GM18870 (cell line): ENCODE measurements around the gene MTHFS.

ENCODE experiments used
- ATAC-seq: cut with Tn5 transposase; IDR thresholded peaks from one replicate; pipeline ENCODE4 v1.9.1; 2021; ENCODE audit warnings: moderate library complexity; ENCODE audit not compliant: unreplicated experiment

The MTHFS gene

DNA sequence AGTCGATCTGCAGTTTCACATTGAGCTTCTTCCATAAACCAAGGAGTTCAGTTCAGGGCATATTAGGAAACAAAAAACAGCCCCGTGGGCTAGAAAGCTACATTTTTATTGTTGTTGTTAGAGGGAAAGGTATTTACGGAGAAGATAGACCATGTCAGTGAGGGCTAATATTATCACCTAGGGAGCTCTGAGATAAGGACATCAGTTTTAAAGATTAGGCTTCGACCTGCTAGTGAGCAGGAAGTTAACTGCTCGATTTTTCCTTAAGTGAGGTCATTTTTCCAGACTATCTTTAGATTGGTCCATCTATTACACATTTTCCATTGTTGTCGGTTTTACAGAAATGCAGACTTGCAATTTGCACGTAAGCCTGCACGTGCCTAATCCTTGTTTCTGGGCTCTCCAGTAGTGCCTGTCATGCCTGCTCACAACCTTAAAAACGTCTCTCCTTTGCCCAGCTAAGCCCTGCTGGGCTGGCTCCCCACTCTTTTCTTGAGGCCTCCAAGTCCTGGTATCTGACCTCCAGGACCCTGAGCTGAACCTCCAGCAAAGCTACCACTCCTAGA lies 72.6 kb downstream of the MTHFS start:
- no peak for ATAC-seq

DNA sequence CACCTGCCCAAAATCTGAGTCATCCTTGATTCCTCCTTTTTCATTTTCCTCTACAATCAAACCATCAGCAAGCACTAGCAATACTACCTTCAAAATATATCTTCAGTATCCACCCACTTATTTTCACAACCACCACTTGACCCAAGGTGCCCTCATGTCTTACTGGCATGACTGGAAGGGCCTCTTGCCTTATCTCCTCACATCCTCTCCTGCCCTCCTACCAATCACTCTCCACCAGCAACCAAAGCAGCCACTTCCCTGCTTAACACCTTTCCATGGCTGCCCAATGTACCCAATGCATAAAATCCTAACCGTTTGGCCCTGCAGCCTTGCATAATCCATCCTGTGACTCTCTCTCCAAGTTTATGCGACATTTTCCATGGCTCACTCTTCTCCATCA lies 76.0 kb downstream of the MTHFS start:
- no peak for ATAC-seq

DNA sequence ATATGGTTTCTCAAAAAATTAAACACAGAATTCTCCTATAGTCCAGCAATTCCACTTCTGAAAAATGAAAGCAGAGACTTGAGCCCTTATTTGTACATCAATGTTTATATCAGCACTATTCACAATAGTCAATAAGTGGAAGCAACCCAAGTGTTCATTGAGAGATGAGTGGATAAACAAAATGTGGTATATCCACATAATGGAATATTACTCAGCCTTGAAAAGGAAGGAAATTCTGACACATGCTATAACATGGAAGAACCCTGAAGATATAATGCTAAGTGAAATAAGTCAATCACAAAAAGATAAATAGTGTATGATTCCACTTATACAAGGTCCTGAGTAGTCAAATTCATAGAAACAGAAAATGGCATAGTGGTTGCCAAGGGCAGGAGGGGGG lies 76.6 kb downstream of the MTHFS start:
- ATAC-seq = no peak

DNA sequence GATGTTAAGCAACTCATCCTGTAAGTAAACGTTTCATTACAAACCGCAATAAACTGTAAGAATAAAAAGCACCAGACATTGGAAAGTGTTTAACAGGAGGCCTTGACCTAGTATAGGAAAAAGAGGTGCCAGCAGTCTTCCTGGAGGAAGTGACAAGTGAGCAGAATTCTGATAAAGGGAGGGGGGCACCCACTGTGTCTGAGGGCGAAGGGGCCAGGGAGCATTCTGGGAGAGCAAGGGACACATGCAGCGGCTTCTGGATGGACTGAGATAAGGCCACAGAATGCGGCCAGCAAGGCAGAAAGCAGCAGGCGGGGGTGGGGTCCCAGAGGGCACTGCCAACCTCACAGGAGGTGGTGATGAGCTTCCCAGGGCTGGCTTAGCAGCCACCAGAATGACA lies 80.2 kb downstream of the MTHFS start:
- no peak for ATAC-seq

DNA sequence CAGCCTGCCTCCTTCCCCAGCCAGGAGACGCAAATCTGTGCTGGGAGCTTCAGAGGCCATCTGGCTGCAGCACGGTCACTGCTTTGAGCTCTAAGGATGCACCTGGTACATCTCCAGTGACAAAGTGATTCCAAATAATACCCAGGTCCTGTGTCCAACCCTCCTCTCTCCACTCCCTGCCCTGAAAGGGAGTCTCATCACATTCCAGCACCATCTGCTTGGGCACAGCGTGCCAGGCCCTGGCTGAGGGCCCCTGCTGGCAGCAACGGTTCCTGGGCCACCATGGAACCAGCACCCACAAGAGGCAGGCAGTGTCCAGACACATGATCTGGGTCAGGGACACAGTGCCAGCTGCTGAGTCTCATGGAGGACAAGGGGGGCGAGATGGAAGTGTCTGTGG lies 81.3 kb downstream of the MTHFS start:
- no peak for ATAC-seq

DNA sequence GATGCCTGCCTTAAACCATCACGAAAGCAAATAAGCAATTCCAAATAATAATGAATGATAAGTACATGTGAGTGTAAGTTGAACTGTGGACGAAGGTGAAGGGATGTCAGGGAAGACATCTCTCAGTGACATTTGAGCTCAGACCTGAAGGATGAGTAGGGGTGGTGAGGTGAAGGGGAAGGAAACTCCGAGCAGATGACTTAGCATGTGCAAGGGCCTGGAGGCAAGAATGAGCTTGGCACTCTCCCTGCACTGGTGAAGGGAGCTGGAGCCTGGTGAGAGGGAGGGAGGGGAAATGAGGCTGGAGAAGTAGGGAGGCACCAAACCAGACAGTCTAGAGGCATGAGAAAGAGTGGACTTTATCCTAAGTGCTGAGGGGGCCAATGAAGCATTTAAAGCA lies 84.3 kb downstream of the MTHFS start:
- ATAC-seq = no peak

DNA sequence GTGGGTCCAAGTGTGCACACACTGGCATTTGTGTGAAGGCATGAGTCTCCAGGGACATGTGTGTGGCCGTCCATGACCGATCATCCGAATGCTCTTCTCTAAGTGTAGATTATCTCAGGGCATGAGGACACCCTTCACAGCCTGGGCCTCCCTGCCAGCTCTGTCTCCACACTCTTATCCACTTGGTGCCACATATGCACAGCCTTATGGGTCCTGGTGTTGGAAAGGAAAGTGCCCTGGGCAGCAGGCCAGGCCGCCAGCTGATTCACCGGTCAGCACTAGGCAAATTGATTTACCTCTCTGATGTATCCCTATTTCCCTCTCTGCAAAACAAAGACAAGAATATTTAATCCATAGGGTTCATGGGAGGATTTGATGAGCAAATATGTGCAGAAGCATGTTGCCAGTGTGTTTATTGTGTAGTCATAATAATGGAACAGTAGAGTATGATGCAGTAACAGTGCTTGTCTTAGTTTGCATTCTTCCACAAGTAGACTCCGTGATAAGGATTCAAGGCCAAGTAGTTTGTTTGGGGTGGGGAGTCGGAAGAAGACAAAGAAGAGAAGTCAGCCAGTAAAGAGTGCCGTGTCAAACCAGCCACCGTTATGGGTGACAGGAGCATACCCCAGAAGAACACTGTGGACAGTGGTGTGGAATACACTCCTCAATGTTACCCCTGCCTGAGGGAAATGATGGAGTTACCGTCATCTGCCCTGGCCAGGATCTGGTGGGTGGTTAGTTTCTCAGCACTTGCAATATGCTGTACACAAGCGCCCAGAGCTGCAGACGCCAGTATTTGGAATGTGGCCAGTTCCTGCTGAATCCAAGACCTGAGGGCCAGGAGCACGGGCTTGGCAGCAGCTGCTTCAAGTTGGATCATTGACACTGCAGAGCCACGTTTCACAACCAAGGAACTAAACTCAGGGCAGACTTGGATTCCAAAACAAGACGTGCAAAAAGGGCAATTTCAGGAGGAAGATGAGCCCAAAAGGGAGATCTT lies 85.1 kb downstream of the MTHFS start:
- no peak for ATAC-seq

DNA sequence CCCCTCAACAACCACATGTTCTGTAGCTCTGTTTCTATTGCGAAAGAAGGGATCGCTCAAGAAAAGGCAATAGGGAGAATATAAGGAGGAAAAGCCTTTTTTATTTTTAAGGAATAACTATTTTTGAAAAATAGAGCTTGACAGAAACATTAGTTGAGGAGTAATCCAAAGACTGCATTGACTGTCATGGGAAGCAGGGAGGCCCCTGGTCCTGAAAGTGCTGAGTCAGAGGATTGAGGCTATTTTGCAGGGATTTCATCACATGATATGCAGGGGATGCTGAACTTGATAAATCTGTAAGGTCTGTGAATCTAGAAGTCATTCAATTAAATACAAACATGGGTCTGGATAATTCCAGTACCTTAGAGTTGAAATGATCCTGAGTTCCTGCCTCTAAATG lies 92.0 kb downstream of the MTHFS start:
- ATAC-seq = no peak

DNA sequence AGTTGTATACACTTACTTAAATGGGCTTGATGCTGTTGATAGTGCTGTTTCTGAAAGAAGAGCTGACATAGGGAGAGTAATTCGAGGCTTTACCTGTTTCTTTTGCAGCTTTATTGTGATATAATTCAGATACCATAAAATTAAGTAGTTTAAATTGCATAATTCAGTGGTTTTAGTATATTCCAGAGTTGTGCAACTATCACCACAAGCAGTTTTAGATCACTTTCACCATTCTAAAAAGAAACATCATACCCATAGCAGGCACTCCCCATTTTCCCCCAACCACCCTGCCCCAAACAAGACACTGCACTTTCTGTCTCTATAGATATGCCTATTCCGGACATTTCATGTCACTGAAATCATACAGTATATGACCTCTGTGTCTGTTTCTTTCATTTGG lies 98.5 kb downstream of the MTHFS start:
- ATAC-seq = no peak
